ENCODE results near the gene EGFL7. TPM values are rescaled to one million over a fixed set of nuclear protein-coding genes. Genes with fewer than 3 reads are reported as not detected.

Gene EGFL7
- total and polyA plus RNA-seq, 10 of the 15 experiments (the other 5 are each of a cell fraction or from before 2014, with no cell fraction given), result 0.06 to 0.46 (median 0.19) TPM; not detected in 5

GRCh38 chr9:136700959-136701667 lies 38.4 kb downstream of the EGFL7 start (continued):
- no peak for TF ChIP-seq IRF5 (IDR thresholded peaks at IDR 0.05; ENCODE audit: borderline replicate concordance)
- no peak for TF ChIP-seq CUX1 (IDR thresholded peaks at IDR 0.05; ENCODE audit: insufficient replicate concordance, low read depth, low read length)
- TF ChIP-seq MYB (IDR thresholded peaks at IDR 0.05; ENCODE audit: borderline replicate concordance, low read depth, low read length), result peak; percentile 92
- peak; percentile 80; the same call in 1 of the 2 replicates for TF ChIP-seq DPF2 (IDR thresholded peaks at IDR 0.05)
- TF ChIP-seq ESRRA (IDR thresholded peaks at IDR 0.05; ENCODE audit: low read length), result no peak
- TF ChIP-seq, protein P1, sequence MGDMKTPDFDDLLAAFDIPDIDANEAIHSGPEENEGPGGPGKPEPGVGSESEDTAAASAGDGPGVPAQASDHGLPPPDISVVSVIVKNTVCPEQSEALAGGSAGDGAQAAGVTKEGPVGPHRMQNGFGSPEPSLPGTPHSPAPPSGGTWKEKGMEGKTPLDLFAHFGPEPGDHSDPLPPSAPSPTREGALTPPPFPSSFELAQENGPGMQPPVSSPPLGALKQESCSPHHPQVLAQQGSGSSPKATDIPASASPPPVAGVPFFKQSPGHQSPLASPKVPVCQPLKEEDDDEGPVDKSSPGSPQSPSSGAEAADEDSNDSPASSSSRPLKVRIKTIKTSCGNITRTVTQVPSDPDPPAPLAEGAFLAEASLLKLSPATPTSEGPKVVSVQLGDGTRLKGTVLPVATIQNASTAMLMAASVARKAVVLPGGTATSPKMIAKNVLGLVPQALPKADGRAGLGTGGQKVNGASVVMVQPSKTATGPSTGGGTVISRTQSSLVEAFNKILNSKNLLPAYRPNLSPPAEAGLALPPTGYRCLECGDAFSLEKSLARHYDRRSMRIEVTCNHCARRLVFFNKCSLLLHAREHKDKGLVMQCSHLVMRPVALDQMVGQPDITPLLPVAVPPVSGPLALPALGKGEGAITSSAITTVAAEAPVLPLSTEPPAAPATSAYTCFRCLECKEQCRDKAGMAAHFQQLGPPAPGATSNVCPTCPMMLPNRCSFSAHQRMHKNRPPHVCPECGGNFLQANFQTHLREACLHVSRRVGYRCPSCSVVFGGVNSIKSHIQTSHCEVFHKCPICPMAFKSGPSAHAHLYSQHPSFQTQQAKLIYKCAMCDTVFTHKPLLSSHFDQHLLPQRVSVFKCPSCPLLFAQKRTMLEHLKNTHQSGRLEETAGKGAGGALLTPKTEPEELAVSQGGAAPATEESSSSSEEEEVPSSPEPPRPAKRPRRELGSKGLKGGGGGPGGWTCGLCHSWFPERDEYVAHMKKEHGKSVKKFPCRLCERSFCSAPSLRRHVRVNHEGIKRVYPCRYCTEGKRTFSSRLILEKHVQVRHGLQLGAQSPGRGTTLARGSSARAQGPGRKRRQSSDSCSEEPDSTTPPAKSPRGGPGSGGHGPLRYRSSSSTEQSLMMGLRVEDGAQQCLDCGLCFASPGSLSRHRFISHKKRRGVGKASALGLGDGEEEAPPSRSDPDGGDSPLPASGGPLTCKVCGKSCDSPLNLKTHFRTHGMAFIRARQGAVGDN (IDR thresholded peaks at IDR 0.05), result peak; percentile 83; the same call in 1 of the 2 replicates
- TF ChIP-seq ZNF384 (IDR thresholded peaks at IDR 0.05; ENCODE audit: borderline replicate concordance, low read depth, low read length), result peak; percentile 92
- peak; percentile 34; the same call in 1 of the 2 replicates for TF ChIP-seq HCFC1 (IDR thresholded peaks at IDR 0.05; ENCODE audit: low read length)
- TF ChIP-seq TAF1 (IDR thresholded peaks at IDR 0.05; ENCODE audit: borderline replicate concordance, low read depth, low read length), result 0 out of 2 replicates have a peak, but pooled peaks have one; percentile 6
- TF ChIP-seq CBFB (IDR thresholded peaks at IDR 0.05; ENCODE audit: low read depth), result no peak; the same call in 1 of the 2 replicates
- TF ChIP-seq SMARCA5 (IDR thresholded peaks at IDR 0.05), result peak; percentile 30; the same call in 1 of the 2 replicates
- TF ChIP-seq EP300 (IDR thresholded peaks at IDR 0.05; ENCODE audit: borderline replicate concordance in 1 of 2, control insufficient read depth in 1 of 2, low read depth in 2 of 2, low read length in 2 of 2), result peak; percentile 63 to 76; a peak in 3 of 4 replicates
- TF ChIP-seq FOXM1 (IDR thresholded peaks at IDR 0.05; ENCODE audit: low read depth, low read length), result no peak
- TF ChIP-seq PML (IDR thresholded peaks at IDR 0.05; ENCODE audit: low read length), result no peak
- TF ChIP-seq SMAD1 (IDR thresholded peaks at IDR 0.05; ENCODE audit: low read depth, partially characterized antibody), result no peak
- TF ChIP-seq GABPA (IDR thresholded peaks at IDR 0.05; ENCODE audit: low read depth), result no peak
- no peak for TF ChIP-seq HDAC6 (IDR thresholded peaks at IDR 0.05; ENCODE audit: unreplicated experiment)
- no peak for TF ChIP-seq NFYA (IDR thresholded peaks at IDR 0.05; ENCODE audit: borderline replicate concordance, low read depth, low read length)
- TF ChIP-seq NBN (IDR thresholded peaks at IDR 0.05), result peak; percentile 78
- no peak; the same call in 1 of the 2 replicates for TF ChIP-seq LARP7 (IDR thresholded peaks at IDR 0.05)
- TF ChIP-seq RBBP5 (conservative IDR thresholded peaks at IDR 0.05), result 0 out of 2 replicates have a peak, but pooled peaks have one; percentile 46

All from GM12878 (cell line).